ENCODE measurements around the gene MCM10. TPM values are rescaled to one million over a fixed set of nuclear protein-coding genes. Genes with fewer than 3 reads are reported as not detected.
A peak's percentile ranks its signal among the peaks of the same experiment; 100 is the strongest.

MCM10 gene
- total RNA-seq, 1 experiment from 2014 or later: 26.1 TPM

GRCh38 chr10:13165177-13165576 is 3.8 kb downstream of the MCM10 start:
- DNase-seq (ENCODE audit: low read depth): no peak

- no peak for DNase-seq (ENCODE audit: low read depth)
These were observed 6.2 kb downstream of the MCM10 start for GRCh38 chr10:13167568-13167967.

DNA sequence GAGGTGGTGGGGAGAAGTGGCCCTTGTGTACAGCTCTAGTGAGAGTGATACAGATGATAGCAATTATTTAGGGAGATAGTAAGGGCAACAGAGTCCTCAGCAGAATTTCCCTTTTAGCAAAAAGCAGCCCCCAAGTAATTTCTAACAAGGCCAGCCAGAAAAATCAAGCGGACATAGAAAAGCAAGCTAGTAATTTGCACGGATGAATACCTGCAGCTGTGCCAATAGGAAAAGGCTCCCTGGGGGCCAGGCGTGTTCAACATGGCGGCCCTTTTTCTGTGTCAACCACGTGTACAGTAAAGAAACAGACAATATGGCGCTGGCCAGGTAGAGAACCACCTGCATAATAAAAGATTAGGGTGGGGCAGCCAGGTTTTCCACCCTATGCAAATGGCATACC is 7.4 kb downstream of the MCM10 start:
- DNase-seq (ENCODE audit: low read depth): no peak

- DNase-seq (ENCODE audit: low read depth): no peak
These were observed 12.3 kb downstream of the MCM10 start for GRCh38 chr10:13173616-13174015.

DNA sequence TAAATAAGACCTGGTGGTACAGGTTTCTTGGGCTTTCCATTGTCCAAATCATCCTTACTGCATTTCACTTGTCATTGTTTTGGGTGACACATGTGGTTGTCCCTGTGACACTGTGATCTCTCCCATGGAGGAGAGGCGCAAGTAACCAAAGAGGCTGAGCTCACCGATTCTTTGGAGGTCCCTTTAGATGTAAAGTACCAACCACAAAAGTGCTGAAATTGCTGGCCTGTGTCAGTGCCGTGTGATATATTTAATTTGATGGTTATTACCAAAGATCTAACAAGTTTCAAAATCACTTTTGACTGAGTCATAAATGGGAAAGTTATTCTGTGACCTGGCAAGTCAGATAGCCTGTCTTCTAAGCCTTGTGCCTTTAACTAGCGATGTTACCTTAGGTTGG is 19.4 kb downstream of the MCM10 start:
- no peak for DNase-seq (ENCODE audit: low read depth)

DNA sequence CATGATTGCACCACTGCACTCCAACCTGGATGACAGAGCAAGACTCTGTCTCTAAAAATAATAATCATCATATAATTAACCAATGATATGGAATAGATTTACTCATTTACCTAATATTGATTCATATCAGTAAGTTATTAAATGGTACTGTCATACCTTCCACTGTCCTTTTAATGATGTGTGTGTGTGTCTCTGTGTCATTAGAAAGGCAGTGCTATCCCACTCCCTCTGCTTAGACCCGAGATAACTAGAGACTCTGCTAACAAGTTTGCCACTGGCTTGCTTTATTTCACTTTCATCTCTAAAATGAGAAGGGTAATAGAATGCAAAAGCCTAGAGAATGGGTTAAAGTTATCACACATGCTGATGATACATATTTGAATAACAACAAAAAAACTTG is 21.1 kb downstream of the MCM10 start:
- no peak for DNase-seq (ENCODE audit: low read depth)

- no peak for DNase-seq (ENCODE audit: low read depth)
These were observed 22.3 kb downstream of the MCM10 start for GRCh38 chr10:13183625-13184024.

GRCh38 chr10:13184276-13184675 is 22.9 kb downstream of the MCM10 start:
- DNase-seq (ENCODE audit: low read depth): no peak

DNA sequence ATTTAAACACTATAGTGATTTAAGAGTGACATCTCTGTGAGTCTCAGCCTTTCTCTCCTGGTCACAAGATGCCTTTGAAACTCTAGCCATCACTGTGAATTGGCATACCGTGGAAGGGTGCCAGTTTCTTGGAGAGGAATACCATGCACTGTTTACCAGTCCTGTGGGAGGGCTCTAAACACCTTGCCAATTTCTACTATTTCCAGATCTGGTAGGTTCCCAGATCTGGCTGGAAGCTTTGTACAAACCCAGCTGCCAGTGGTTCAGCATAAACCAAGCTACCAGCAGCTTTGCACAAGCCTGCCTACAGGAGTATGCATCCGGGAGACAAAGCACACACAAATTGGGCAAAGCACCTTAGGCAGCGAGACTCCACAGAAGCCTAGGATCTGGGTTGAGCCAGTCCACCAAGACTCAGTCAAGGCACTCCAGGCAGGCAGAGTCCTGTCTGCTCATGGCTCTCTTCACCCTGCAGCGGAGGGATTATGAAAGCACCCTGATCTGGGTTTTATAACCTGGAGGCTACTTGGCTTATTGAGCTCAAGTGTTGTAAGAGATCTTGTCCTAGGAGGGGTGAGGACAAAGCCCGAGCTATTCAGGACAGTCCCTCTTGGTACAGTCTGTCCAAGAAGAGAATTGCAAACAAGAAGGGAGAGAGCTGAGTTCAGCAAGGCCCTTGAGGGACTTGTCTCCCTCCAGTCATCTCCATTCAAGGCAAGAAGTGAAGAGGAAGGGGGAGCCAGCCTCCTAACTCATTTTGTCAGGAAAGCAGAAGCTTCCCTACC is 23.6 kb downstream of the MCM10 start:
- DNase-seq (ENCODE audit: low read depth): no peak

DNA sequence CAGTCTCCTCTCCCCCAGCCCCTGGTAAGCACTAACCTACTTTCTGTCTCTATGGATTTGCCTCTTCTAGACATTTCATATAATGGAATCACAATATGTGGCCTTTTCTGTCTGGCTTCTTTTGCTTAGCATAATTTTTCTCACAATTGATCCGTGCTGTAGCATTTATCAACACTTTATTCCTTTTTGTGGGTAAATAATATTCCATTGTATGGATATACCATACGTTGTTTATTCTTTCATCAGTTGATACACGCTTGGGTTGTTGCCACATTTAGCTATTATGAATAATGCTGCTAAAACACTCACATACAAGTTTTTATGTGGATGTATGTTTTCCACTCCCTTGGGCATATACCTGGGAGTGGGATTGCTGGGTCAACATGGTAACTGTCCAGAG is 25.8 kb downstream of the MCM10 start:
- no peak for DNase-seq (ENCODE audit: low read depth)

GRCh38 chr10:13188593-13188992 is 27.2 kb downstream of the MCM10 start:
- no peak for DNase-seq (ENCODE audit: low read depth)

DNA sequence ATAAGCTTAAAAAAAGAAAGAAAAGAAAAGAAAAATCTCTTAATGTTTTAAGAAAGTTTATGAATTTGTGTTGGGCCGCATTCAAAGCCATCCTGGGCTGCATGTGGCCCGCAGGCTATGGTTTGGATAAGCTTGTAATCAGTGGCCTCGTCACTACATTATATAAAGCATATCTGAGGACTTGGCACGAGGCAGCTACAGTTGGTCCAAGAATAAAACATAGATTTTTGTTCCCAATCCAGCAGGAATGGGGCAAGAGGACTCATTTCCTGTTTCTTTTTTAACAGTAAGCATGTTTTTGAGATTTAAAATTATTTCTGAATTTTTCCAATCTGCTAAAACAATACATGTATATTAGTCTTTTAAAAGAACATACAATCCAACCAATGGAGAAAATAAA is 28.6 kb downstream of the MCM10 start:
- no peak for DNase-seq (ENCODE audit: low read depth)

GRCh38 chr10:13190816-13191215 is 29.5 kb downstream of the MCM10 start:
- no peak for DNase-seq (ENCODE audit: low read depth)

- DNase-seq (ENCODE audit: low read depth): no peak
These were observed 30.0 kb downstream of the MCM10 start for GRCh38 chr10:13191362-13191761.

DNA sequence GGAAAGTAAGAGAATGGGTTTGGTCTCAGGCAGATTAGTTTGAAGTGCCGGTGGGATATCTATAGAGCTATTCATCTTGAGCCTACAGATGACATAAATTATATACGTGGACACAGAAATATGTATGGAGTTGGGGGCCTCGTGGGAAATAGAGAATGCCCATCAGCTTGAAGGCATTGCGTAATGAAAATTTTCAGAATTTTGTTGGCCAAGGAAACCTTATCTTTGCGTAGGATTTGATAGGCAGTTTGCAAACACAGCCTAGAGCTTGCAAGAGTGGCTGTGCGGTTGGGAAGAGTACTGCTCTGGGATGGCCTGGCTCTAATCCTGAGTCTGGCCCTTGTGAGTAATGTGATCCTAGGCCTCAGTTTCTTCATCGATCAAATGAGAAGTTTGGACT is 32.3 kb downstream of the MCM10 start:
- no peak for DNase-seq (ENCODE audit: low read depth)

- DNase-seq (ENCODE audit: low read depth): peak; percentile 6
These were observed 33.7 kb downstream of the MCM10 start for GRCh38 chr10:13195016-13195415.

GRCh38 chr10:13201132-13201531 is 39.8 kb downstream of the MCM10 start:
- DNase-seq (ENCODE audit: low read depth): no peak

DNA sequence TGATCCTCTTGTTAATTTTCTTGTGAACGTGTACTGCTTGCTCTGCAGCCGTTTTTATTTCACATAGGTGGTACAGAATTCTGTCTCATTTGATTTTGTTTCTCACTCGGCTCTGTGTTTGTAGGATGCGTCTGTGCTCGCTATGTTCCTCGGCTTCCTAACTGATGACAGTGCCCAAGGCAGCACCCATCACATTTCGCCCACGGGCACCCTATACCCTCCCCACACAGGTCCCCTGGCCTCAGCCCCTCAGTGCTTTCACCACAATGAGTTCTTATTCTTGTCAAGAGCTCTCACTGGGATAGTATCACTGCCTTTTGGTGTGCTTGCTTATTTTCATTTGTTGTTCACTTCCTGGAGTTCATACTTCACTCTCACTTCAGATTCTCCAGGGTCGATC is 44.7 kb downstream of the MCM10 start:
- DNase-seq (ENCODE audit: low read depth): no peak

- DNase-seq (ENCODE audit: low read depth): peak; percentile 26
These were observed 45.4 kb downstream of the MCM10 start for GRCh38 chr10:13206546-13207443.

- no peak for DNase-seq (ENCODE audit: low read depth)
These were observed 51.8 kb downstream of the MCM10 start for GRCh38 chr10:13213163-13213562.

DNA sequence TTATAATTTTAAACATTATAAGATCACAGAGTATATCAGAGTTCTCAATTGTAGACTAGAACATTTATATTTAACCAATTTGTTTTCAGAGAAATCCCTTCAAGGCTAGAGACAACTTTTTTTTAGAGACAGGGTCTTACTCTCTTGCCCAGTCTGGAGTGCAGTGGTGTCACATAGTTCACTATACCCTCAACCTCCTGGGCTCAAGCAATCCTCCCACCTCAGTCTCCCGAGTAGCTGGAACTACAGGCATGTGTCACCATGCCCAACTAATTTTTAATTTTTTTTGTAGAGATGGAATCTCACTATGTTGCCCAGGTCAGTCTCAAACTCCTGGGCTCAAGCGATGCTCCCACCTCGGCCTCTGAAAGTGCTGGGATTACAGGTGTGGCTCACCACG is 57.5 kb downstream of the MCM10 start:
- DNase-seq (ENCODE audit: low read depth): no peak

GRCh38 chr10:13219685-13220670 is 58.6 kb downstream of the MCM10 start:
- DNase-seq (ENCODE audit: low read depth): peak; percentile 47

Data from LHCN-M2 (cell line).